Astrocyte of the cerebellum (primary cell): ENCODE results near the gene ENTPD5.

ENCODE experiments used
- DNase-seq: peaks from one replicate; pipeline ENCODE4 v3.0.0-alpha.2; 2011; ENCODE audit warnings: low read depth
- H3K4me3 ChIP-seq: 2 replicates; pipeline ENCODE4 v1.5.1; 2011; ENCODE audit warnings: mild to moderate bottlenecking, low read depth, low read length, moderate library complexity
- in situ Hi-C: cut with HindIII; loops from 2 replicates; pipeline ENCODE4 v1.10.0; 2017; ENCODE audit warnings: low sequenced_read_pairs
- TF ChIP-seq, protein P1 (sequence below): IDR thresholded peaks from 2 replicates; pipeline ENCODE4 v1.5.1; 2012; ENCODE audit warnings: low read length, low read depth, moderate library complexity, mild to moderate bottlenecking; ENCODE audit errors: missing control alignments

The ENTPD5 gene

DNA sequence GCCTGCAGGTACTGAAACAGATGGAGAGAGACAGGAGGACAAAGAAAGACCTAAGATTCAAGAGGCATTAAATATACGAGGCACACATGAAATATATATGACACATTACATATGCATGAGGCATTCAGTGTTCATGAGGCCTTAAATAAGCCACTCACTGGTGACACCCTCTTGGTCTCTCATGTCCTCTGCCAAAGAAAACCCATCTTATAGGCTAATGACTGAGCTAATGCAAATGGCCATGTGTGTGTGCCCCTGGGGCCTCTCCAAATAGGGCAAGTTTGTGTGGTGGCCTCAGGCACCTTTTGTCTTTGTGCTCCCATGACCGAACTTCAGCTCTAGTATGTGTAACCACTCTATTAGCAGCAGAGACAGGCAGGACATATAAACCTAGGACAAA lies 50.2 kb downstream of the ENTPD5 start:
- H3K4me3 ChIP-seq, result no peak overlapping the region
- DNase-seq, result no peak
- TF ChIP-seq, protein P1, sequence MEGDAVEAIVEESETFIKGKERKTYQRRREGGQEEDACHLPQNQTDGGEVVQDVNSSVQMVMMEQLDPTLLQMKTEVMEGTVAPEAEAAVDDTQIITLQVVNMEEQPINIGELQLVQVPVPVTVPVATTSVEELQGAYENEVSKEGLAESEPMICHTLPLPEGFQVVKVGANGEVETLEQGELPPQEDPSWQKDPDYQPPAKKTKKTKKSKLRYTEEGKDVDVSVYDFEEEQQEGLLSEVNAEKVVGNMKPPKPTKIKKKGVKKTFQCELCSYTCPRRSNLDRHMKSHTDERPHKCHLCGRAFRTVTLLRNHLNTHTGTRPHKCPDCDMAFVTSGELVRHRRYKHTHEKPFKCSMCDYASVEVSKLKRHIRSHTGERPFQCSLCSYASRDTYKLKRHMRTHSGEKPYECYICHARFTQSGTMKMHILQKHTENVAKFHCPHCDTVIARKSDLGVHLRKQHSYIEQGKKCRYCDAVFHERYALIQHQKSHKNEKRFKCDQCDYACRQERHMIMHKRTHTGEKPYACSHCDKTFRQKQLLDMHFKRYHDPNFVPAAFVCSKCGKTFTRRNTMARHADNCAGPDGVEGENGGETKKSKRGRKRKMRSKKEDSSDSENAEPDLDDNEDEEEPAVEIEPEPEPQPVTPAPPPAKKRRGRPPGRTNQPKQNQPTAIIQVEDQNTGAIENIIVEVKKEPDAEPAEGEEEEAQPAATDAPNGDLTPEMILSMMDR, result no peak
- in situ Hi-C loops, result no loop called here

DNA sequence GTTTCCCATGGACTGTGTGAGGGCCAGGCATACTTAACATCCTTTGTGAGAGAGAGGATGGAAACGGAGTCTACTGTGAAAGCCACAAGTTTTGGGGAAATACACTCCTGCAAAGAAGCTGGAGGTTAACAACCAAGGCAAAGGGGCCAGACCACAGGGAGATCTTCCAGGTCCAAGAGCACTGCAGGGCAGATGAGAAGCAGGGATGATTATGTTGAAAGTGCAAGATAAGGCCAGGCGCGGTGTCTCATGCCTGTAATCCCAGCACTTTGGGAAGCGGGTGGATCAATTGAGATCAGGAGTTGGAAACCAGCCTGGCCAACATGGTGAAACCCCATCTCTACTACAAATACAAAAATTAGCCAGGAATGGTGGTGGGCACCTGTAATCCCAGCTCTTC lies 53.9 kb downstream of the ENTPD5 start:
- in situ Hi-C loops, result no loop called here
- DNase-seq, result no peak
- TF ChIP-seq, protein P1, result no peak
- H3K4me3 ChIP-seq, result no peak overlapping the region

DNA sequence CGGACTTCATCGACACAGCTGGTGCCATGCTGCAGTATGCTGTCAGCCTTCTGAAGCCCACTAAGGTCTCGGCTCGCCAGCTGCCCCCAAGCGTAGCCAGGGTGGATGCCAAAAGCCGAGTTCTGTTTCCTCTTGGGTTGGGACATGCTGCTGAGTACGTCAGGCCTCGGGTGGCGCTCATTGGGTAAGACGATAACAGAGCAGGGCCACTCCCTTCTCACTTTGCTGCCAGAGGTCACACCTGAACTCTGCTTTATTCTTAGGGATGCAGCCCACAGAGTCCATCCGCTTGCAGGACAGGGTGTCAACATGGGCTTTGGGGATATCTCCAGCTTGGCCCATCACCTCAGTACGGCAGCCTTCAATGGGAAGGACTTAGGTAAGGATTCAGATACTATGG lies 57.9 kb downstream of the ENTPD5 start:
- in situ Hi-C loops, result no loop called here
- TF ChIP-seq, protein P1, result no peak
- DNase-seq, result no peak
- H3K4me3 ChIP-seq, result no peak overlapping the region

DNA sequence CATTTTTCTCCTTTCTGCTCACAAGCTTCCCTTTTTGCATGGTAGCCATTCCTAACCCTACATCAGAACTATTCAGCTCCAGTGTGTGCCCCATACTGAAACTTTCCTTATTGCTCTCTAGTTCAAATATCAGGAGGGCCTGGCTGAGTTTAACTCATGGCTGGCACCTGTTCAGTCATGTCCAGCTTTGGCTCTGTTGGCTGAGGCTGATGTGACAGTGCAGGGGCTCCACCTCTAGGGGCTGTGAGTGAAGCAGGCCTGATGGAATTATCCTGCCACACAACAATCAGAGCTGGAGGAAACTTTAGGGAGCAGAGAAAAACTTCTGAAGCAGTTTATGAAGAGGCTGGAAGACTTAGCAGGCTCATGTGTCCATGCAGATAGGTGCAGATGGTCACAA lies 60.5 kb downstream of the ENTPD5 start:
- in situ Hi-C loops, result no loop called here
- DNase-seq, result no peak
- TF ChIP-seq, protein P1, result no peak
- no peak overlapping the region for H3K4me3 ChIP-seq

DNA sequence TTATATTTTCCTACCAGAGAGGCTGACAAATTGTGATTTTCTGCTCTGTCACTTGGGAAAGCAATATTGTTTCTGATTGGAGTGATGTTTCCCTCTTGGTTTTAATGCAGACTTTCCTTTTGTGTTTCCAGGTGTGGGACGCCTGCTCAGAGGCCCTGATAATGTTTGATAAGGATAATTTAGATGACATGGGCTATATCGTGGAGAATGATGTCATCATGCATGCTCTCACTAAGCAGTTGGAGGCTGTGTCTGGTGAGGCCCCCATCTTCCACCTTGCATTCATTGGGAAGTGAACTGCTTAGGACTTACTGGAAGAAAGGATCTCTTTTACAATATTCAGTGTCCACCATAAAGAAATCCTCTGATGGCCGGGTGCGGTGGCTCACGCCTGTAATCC lies 63.4 kb downstream of the ENTPD5 start:
- DNase-seq, result no peak
- H3K4me3 ChIP-seq, result no peak overlapping the region
- in situ Hi-C loops, result no loop called here
- TF ChIP-seq, protein P1, result no peak

DNA sequence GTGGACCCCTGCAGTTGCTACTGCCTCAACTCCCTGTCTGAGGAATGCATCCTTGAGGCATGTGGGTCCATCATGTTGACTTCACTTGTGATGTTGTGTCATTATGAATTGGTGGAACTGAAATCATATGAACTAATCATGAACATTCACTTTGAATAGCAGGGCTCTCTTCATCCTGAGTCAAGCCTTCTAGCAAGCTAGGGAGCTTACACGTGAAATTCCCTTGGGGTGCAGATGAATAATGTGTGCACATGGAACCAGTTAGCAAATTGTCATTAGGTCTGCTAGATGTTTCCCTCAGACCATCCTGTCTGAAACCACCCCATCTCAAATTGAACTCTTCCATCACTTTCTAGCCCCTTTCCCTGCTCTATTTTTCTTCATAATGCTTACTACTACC lies 65.4 kb downstream of the ENTPD5 start:
- DNase-seq, result no peak
- TF ChIP-seq, protein P1, result no peak
- no peak overlapping the region for H3K4me3 ChIP-seq
- in situ Hi-C loops, result no loop called here
